HL-60 (cell line): ENCODE measurements around the gene NCR2.

Source experiments
- DNase-seq, 2 experiments: peaks; one replicate each; pipeline ENCODE4 v3.0.0-alpha.2; 2010 to 2020; ENCODE audit warnings: low read depth in 1 of 2, low spot score in 1 of 2
- H3K27ac ChIP-seq: fragments of 250-450 bp; sonication (Bioruptor Pico); replicated peaks from 2 replicates; pipeline ENCODE4 v1.5.1; 2020; ENCODE audit warnings: mild to moderate bottlenecking, moderate library complexity
- H3K27me3 ChIP-seq: fragments of 250-450 bp; sonication (Bioruptor Pico); 2 replicates; pipeline ENCODE4 v1.5.1; 2021; ENCODE audit warnings: mild to moderate bottlenecking, moderate library complexity; ENCODE audit not compliant: insufficient read depth, poor library complexity, severe bottlenecking
- H3K4me3 ChIP-seq: replicated peaks from 2 replicates; pipeline ENCODE4 v1.5.1; 2011; ENCODE audit warnings: mild to moderate bottlenecking, control low read depth, low read length; ENCODE audit not compliant: insufficient read depth
- GABPA ChIP-seq: IDR thresholded peaks from 2 replicates; pipeline ENCODE4 v1.6.1; 2012; ENCODE audit warnings: low read depth
- POLR2AphosphoS5 ChIP-seq: IDR thresholded peaks from 2 replicates; pipeline ENCODE4 v1.6.1; 2012; ENCODE audit warnings: low read depth
- SPI1 ChIP-seq: IDR thresholded peaks from 2 replicates; pipeline ENCODE4 v1.6.1; 2012; ENCODE audit warnings: low read depth, mild to moderate bottlenecking, borderline replicate concordance
- TF ChIP-seq, protein P1 (sequence below): IDR thresholded peaks from 2 replicates; pipeline ENCODE4 v1.6.1; 2012; ENCODE audit warnings: low read depth; ENCODE audit not compliant: insufficient replicate concordance
- TF ChIP-seq, protein P2 (sequence below): IDR thresholded peaks from one replicate; pipeline ENCODE4 v1.5.1; 2011; ENCODE audit warnings: low read length, control low read depth, inconsistent platforms; ENCODE audit not compliant: insufficient read depth

Gene NCR2

DNA sequence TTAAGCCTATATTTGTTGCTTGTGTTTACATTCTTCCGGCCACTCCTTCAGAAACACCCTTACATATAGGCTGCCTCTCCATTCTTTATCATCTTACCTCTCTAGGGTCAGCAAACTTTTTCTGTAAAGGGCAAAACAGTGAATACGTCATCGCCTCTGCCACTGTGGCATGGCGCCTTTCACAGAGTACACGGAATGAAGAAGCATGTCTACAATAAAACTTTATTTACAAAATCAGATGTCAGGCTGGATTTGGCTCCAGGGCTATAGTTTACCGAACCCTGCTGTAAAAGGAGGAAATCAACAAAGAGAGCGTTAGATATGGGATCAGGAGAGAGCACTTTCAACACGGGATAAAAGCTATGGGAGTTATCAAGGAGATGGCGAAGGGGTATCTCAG lies 9.3 kb upstream of the NCR2 start:
- no peak overlapping the region for H3K4me3 ChIP-seq
- H3K27me3 ChIP-seq, result peaks cover 4% of the 10 kb centered on the region
- TF ChIP-seq, protein P1, sequence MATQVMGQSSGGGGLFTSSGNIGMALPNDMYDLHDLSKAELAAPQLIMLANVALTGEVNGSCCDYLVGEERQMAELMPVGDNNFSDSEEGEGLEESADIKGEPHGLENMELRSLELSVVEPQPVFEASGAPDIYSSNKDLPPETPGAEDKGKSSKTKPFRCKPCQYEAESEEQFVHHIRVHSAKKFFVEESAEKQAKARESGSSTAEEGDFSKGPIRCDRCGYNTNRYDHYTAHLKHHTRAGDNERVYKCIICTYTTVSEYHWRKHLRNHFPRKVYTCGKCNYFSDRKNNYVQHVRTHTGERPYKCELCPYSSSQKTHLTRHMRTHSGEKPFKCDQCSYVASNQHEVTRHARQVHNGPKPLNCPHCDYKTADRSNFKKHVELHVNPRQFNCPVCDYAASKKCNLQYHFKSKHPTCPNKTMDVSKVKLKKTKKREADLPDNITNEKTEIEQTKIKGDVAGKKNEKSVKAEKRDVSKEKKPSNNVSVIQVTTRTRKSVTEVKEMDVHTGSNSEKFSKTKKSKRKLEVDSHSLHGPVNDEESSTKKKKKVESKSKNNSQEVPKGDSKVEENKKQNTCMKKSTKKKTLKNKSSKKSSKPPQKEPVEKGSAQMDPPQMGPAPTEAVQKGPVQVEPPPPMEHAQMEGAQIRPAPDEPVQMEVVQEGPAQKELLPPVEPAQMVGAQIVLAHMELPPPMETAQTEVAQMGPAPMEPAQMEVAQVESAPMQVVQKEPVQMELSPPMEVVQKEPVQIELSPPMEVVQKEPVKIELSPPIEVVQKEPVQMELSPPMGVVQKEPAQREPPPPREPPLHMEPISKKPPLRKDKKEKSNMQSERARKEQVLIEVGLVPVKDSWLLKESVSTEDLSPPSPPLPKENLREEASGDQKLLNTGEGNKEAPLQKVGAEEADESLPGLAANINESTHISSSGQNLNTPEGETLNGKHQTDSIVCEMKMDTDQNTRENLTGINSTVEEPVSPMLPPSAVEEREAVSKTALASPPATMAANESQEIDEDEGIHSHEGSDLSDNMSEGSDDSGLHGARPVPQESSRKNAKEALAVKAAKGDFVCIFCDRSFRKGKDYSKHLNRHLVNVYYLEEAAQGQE, result no peak
- TF ChIP-seq GABPA (no peak), POLR2AphosphoS5 (no peak), SPI1 (no peak)
- TF ChIP-seq, protein P2, sequence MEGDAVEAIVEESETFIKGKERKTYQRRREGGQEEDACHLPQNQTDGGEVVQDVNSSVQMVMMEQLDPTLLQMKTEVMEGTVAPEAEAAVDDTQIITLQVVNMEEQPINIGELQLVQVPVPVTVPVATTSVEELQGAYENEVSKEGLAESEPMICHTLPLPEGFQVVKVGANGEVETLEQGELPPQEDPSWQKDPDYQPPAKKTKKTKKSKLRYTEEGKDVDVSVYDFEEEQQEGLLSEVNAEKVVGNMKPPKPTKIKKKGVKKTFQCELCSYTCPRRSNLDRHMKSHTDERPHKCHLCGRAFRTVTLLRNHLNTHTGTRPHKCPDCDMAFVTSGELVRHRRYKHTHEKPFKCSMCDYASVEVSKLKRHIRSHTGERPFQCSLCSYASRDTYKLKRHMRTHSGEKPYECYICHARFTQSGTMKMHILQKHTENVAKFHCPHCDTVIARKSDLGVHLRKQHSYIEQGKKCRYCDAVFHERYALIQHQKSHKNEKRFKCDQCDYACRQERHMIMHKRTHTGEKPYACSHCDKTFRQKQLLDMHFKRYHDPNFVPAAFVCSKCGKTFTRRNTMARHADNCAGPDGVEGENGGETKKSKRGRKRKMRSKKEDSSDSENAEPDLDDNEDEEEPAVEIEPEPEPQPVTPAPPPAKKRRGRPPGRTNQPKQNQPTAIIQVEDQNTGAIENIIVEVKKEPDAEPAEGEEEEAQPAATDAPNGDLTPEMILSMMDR, result no peak
- no peak overlapping the region for H3K27ac ChIP-seq
- DNase-seq, result no peak

- Histone ChIP-seq H3K27ac (no peak overlapping the region), H3K4me3 (no peak overlapping the region), H3K27me3 (peaks cover 4% of the 10 kb centered on the region)
- DNase-seq, result no peak
- TF ChIP-seq, protein P1, result no peak
These were observed 8.2 kb upstream of the NCR2 start for GRCh38 chr6:41327177-41327576.

DNA sequence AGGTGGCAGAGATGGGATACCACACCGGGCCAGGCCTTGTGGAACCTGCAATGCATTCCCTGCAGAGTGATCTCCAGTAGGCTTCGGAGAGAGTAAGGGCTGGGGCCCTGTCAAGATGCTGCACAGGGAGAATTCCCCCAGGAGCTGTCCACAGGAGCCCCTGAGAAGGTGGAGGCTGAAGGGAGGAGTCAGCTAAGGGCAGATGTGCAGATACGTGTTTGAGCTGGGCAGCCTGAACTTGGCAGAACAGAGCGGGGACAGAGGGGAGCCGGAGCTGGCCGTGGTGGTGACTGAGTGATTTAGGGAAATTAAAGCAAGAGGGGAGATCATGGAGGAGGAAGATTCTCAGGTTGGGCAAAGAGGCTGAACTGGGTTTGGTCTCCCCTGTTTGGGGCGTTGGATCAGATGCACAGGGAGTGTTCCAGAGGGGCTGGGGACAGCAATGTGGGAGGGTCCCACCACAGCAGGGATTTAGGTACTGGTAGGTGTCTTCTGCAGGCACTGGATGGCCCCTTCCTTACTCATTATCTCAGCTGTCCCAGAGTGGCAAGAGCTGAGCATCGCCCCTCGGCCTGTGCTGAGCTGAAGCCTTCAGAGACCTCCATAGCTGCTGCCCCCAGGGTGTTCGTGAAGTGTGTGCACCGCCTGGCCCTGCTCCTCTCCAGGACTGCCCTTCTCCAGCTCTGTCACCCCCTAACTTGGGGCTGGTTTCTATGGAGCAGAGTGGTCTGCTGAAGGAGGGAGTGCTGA lies 3.8 kb upstream of the NCR2 start:
- no peak overlapping the region for H3K4me3 ChIP-seq
- no peak overlapping the region for H3K27ac ChIP-seq
- TF ChIP-seq, protein P1, result no peak
- TF ChIP-seq SPI1, result no peak
- TF ChIP-seq POLR2AphosphoS5, result no peak
- no peak for TF ChIP-seq GABPA
- TF ChIP-seq, protein P2, result no peak
- H3K27me3 ChIP-seq, result peaks cover 4% of the 10 kb centered on the region
- DNase-seq, result no peak
